ENCODE results near the gene ZNF367. TPM values are rescaled to one million over a fixed set of nuclear protein-coding genes. Genes with fewer than 3 reads are reported as not detected.

The ZNF367 gene
- total and polyA plus RNA-seq, 8 donors, result 0.58 to 9.8 (median 1.8) TPM; not detected in 1

- Histone ChIP-seq H3K27me3 (no peaks in the 10 kb centered on the region), H3K4me1 (no peaks in the 10 kb centered on the region), H3K9me3 (no peaks in the 10 kb centered on the region), H3K36me3 (no peaks in the 10 kb centered on the region), H3K27ac (no peak overlapping the region), H3K4me3 (no peak overlapping the region)
- DNase-seq, result peak; percentile 21 to 48
- intact Hi-C loops (cut with DNase I; ENCODE audit: low total_unique reads), result no loop called here
- WGBS, 5 donors, result 56 to 74% (median 67%) methylated on average over 3 of the region's 3 CpGs
- TF ChIP-seq EP300 (IDR thresholded peaks at IDR 0.05) (no peak), POLR2A (IDR thresholded peaks at IDR 0.05) (no peak), POLR2AphosphoS5 (IDR thresholded peaks at IDR 0.05) (no peak)
- TF ChIP-seq, protein P1, sequence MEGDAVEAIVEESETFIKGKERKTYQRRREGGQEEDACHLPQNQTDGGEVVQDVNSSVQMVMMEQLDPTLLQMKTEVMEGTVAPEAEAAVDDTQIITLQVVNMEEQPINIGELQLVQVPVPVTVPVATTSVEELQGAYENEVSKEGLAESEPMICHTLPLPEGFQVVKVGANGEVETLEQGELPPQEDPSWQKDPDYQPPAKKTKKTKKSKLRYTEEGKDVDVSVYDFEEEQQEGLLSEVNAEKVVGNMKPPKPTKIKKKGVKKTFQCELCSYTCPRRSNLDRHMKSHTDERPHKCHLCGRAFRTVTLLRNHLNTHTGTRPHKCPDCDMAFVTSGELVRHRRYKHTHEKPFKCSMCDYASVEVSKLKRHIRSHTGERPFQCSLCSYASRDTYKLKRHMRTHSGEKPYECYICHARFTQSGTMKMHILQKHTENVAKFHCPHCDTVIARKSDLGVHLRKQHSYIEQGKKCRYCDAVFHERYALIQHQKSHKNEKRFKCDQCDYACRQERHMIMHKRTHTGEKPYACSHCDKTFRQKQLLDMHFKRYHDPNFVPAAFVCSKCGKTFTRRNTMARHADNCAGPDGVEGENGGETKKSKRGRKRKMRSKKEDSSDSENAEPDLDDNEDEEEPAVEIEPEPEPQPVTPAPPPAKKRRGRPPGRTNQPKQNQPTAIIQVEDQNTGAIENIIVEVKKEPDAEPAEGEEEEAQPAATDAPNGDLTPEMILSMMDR (IDR thresholded peaks at IDR 0.05), result no peak
Observed at GRCh38 chr9:96398582-96399324, 19.4 kb downstream of the ZNF367 start.

GRCh38 chr9:96395964-96396363 is 22.2 kb downstream of the ZNF367 start:
- Histone ChIP-seq H3K27me3 (no peaks in the 10 kb centered on the region), H3K4me3 (no peak overlapping the region), H3K4me1 (peaks cover 0 to 10% (median 9%) of the 10 kb centered on the region in 4 donors), H3K36me3 (no peaks in the 10 kb centered on the region), H3K27ac (no peak overlapping the region), H3K9me3 (no peaks in the 10 kb centered on the region)
- no peak for TF ChIP-seq EP300 (IDR thresholded peaks at IDR 0.05)
- TF ChIP-seq, protein P1 (IDR thresholded peaks at IDR 0.05), result no peak
- no peak for TF ChIP-seq POLR2A (IDR thresholded peaks at IDR 0.05)
- TF ChIP-seq POLR2AphosphoS5 (IDR thresholded peaks at IDR 0.05), result no peak
- no peak for DNase-seq
- WGBS, 5 donors, result 94 to 98% (median 96%) methylated on average over 2 of the region's 2 CpGs
- intact Hi-C loops (cut with DNase I; ENCODE audit: low total_unique reads), result no loop called here

DNA sequence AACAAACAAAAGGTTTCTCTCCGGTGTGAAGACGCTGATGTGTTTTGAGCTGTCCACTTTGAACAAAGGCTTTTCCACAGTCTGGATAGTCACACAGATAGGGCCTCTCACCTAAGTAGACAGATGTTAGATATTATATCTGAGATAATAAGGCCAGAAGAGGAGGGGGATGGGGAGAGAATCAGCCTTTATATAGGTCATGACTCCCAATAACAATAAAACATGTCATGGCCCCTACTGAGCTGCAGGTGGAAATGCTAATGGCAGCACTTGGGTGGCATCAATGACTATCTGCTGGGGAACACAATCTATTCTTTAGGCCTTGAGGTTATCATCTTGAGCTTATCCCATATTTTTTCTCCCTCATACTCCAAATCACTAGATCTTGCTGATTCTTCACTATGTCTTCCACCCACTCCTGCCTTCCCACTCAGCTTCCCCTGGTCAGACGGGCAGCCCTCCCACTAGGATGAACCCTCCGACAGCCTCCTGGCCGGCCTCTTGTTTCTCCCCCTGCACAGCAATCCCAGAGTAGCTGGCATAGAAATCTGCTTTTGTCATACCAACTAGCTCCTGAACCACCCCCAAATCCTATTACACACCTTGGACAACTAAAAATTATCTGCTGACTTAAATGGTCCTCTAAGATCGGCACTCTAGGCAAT is 23.2 kb downstream of the ZNF367 start:
- Histone ChIP-seq H3K36me3 (no peaks in the 10 kb centered on the region), H3K27ac (no peak overlapping the region), H3K4me1 (peaks cover 0 to 20% (median 12%) of the 10 kb centered on the region in 4 donors), H3K9me3 (no peaks in the 10 kb centered on the region), H3K27me3 (no peaks in the 10 kb centered on the region), H3K4me3 (no peak overlapping the region)
- TF ChIP-seq POLR2A (IDR thresholded peaks at IDR 0.05) (no peak), EP300 (IDR thresholded peaks at IDR 0.05) (no peak), POLR2AphosphoS5 (IDR thresholded peaks at IDR 0.05) (no peak)
- TF ChIP-seq, protein P1 (IDR thresholded peaks at IDR 0.05), result no peak
- peak in 1 of 2 donors; percentile 2 for DNase-seq
- intact Hi-C loops (cut with DNase I; ENCODE audit: low total_unique reads), result no loop called here
- 93 to 96% (median 94%) methylated on average over 6 of the region's 6 CpGs for WGBS, 5 donors

DNA sequence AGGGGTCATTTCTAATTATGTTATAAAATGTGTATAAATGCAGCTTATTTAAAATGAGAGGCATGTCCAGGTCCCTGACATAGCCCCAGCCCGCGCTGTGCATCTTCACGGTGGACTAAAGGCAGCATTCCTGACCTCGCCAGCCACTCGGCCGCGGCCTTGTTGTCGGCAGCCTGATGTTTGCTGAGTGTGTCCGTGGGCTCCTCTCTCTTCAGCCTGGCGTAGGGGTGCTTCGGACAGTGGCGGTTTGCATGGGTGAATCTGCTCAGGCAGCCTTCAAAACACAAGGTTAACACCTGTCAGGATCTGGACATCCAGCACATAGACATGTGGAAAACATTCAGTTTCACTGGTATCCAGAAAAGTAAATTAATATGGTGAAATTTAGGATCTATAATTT is 25.9 kb downstream of the ZNF367 start:
- H3K4me3 ChIP-seq, result no peak overlapping the region
- H3K36me3 ChIP-seq, result no peaks in the 10 kb centered on the region
- intact Hi-C loops (cut with DNase I; ENCODE audit: low total_unique reads), result no loop called here
- no peaks in the 10 kb centered on the region for H3K27me3 ChIP-seq
- peak overlapping the region in 1 of 5 donors; percentile 84 for H3K27ac ChIP-seq
- peaks cover 0 to 32% (median 12%) of the 10 kb centered on the region in 4 donors for H3K4me1 ChIP-seq
- TF ChIP-seq, protein P1 (IDR thresholded peaks at IDR 0.05), result no peak
- no peak for TF ChIP-seq EP300 (IDR thresholded peaks at IDR 0.05)
- TF ChIP-seq POLR2A (IDR thresholded peaks at IDR 0.05), result no peak
- no peak for TF ChIP-seq POLR2AphosphoS5 (IDR thresholded peaks at IDR 0.05)
- DNase-seq, result peak in 1 of 2 donors; percentile 21
- H3K9me3 ChIP-seq, result no peaks in the 10 kb centered on the region
- WGBS, 5 donors, result 94 to 98% (median 97%) methylated on average over 12 of the region's 12 CpGs
